Fibroblast of skin of back (primary cell): ENCODE measurements around the gene VIPR2.
A peak's percentile ranks its signal among the peaks of the same experiment; 100 is the strongest.

Experiments
- DNase-seq: peaks from one replicate; pipeline ENCODE4 v3.0.0-alpha.2; 2013

Gene VIPR2

GRCh38 chr7:159064816-159065510 lies 79.7 kb downstream of the VIPR2 start:
- no peak for DNase-seq

- DNase-seq: no peak
Observed at GRCh38 chr7:159064121-159064815, 80.4 kb downstream of the VIPR2 start.

- DNase-seq: no peak
Observed at GRCh38 chr7:159063046-159063840, 81.4 kb downstream of the VIPR2 start.

- DNase-seq: no peak
Observed at GRCh38 chr7:159062569-159062968, 82.1 kb downstream of the VIPR2 start.

- peak; percentile 27 for DNase-seq
Observed at GRCh38 chr7:159061674-159062212, 82.9 kb downstream of the VIPR2 start.

GRCh38 chr7:159061209-159061608 lies 83.5 kb downstream of the VIPR2 start:
- DNase-seq: no peak

GRCh38 chr7:159060440-159060839 lies 84.2 kb downstream of the VIPR2 start:
- DNase-seq: no peak

GRCh38 chr7:159059629-159060028 lies 85.0 kb downstream of the VIPR2 start:
- DNase-seq: no peak

GRCh38 chr7:159057647-159058046 lies 87.0 kb downstream of the VIPR2 start:
- no peak for DNase-seq

GRCh38 chr7:159056737-159057136 lies 87.9 kb downstream of the VIPR2 start:
- DNase-seq: no peak

GRCh38 chr7:159051916-159052315 lies 92.8 kb downstream of the VIPR2 start:
- DNase-seq: no peak

- DNase-seq: no peak
Observed at GRCh38 chr7:159050704-159051103, 94.0 kb downstream of the VIPR2 start.

GRCh38 chr7:159049266-159050025 lies 95.2 kb downstream of the VIPR2 start:
- DNase-seq: no peak

- DNase-seq: no peak
Observed at GRCh38 chr7:159048656-159049055, 96.0 kb downstream of the VIPR2 start.

GRCh38 chr7:159047536-159047935 lies 97.1 kb downstream of the VIPR2 start:
- DNase-seq: no peak

GRCh38 chr7:159046300-159046699 lies 98.4 kb downstream of the VIPR2 start:
- DNase-seq: no peak

- no peak for DNase-seq
Observed at GRCh38 chr7:159045839-159046238, 98.8 kb downstream of the VIPR2 start.

- no peak for DNase-seq
Observed at GRCh38 chr7:159042581-159043101, 102.0 kb downstream of the VIPR2 start.

GRCh38 chr7:159042103-159042502 lies 102.6 kb downstream of the VIPR2 start:
- DNase-seq: no peak

- no peak for DNase-seq
Observed at GRCh38 chr7:159040912-159041711, 103.6 kb downstream of the VIPR2 start.

- no peak for DNase-seq
Observed at GRCh38 chr7:159040146-159040545, 104.5 kb downstream of the VIPR2 start.
